Fibroblast of pulmonary artery (primary cell): ENCODE results near the gene GAL3ST1.
"Not testable (repeated sequence)": the region's sequence is repeated elsewhere in the genome, so short reads cannot be mapped to it uniquely, and the experiment has no call there.

ENCODE experiments used
- DNase-seq: peaks from one replicate; pipeline ENCODE4 v3.0.0-alpha.2; 2010; ENCODE audit warnings: low read depth
- H3K4me3 ChIP-seq: replicated peaks from 2 replicates; pipeline ENCODE4 v1.5.1; 2011; ENCODE audit warnings: low read depth, mild to moderate bottlenecking, control low read depth, low read length, moderate library complexity
- CTCF ChIP-seq: IDR thresholded peaks from 2 replicates; pipeline ENCODE4 v1.5.1; 2011; ENCODE audit warnings: mild to moderate bottlenecking, control low read depth, low read length, inconsistent platforms; ENCODE audit errors: missing control alignments

Gene GAL3ST1

GRCh38 chr22:30546616-30547015 is 27.8 kb downstream of the GAL3ST1 start, which contains the start of gene SEC14L6:
Gene SEC14L6, minus strand, starts transcription at chr22:30546741. Its CDS starts 59 bp downstream, at chr22:30546682.
- DNase-seq, result no peak
- TF ChIP-seq CTCF, result no peak
- no peak within 1 kb of the TSS for H3K4me3 ChIP-seq

DNA sequence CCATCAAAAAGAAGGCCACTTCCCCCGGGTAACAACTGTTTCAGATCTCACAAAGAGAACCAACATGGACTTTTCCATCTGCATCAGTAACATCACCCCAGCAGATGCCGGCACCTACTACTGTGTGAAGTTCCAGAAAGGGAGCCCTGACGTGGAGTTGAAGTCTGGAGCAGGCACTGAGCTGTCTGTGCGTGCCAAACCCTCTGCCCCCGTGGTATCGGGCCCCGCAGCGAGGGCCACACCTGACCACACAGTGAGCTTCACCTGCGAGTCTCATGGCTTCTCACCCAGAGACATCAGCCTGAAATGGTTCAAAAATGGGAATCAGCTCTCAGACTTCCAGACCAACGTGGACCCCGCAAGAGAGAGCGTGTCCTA is 31.7 kb downstream of the GAL3ST1 start:
- H3K4me3 ChIP-seq, result no peak overlapping the region
- no peak for TF ChIP-seq CTCF

GRCh38 chr22:30541961-30542810 is 32.3 kb downstream of the GAL3ST1 start:
- no peak for TF ChIP-seq CTCF
- peak; percentile 13 for DNase-seq
- H3K4me3 ChIP-seq, result peak overlapping the region; percentile 25

More for the DNA sequence above, 31.7 kb downstream of the GAL3ST1 start:
- DNase-seq, result no peak

DNA sequence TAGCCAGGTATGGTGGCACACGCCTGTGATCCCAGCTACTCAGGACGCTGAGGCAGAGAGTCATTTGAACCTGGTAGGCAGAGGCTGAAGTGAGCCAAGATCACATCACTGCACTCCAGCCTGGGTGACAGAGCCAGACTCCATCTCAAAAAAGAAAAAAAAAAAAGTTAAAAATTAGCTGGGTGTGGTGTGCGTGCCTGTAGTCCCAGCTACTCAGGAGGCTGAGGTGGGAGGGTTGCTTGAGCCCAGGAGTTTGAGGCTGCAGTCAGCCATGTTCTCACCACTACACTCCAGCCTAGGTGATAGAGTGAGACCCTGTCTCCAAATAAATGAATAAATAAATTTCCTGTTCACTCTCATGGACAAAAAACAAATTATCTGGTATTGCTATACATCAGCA is 33.0 kb downstream of the GAL3ST1 start:
- H3K4me3 ChIP-seq, DNase-seq: not testable (repeated sequence)

- DNase-seq, result no peak
- no peak for TF ChIP-seq CTCF
- H3K4me3 ChIP-seq, result no peak overlapping the region
These were observed 35.1 kb downstream of the GAL3ST1 start for GRCh38 chr22:30539368-30539767.

GRCh38 chr22:30538280-30538679 is 36.2 kb downstream of the GAL3ST1 start:
- no peak for TF ChIP-seq CTCF

GRCh38 chr22:30537083-30537731 is 37.3 kb downstream of the GAL3ST1 start:
- TF ChIP-seq CTCF, result no peak
- DNase-seq, result no peak
- H3K4me3 ChIP-seq, result no peak overlapping the region

More at GRCh38 chr22:30538280-30538679, 36.2 kb downstream of the GAL3ST1 start:
- H3K4me3 ChIP-seq, result no peak overlapping the region
- peak; percentile 38 for DNase-seq
